Hepatic stellate cell (primary cell): Measurements from ENCODE around the gene SYNJ2.

Experiments
- DNase-seq: peaks from one replicate; pipeline ENCODE4 v3.0.0; 2011; ENCODE audit warnings: low spot score

SYNJ2 gene

GRCh38 chr6:158027590-158028285 lies 46.1 kb downstream of the SYNJ2 start:
- no peak for DNase-seq

GRCh38 chr6:158028421-158028820 lies 46.8 kb downstream of the SYNJ2 start:
- no peak for DNase-seq

GRCh38 chr6:158028876-158029275 lies 47.2 kb downstream of the SYNJ2 start:
- DNase-seq, result no peak

GRCh38 chr6:158029668-158030230 lies 48.1 kb downstream of the SYNJ2 start:
- DNase-seq, result no peak

GRCh38 chr6:158030380-158031300 lies 49.0 kb downstream of the SYNJ2 start:
- no peak for DNase-seq

- peak; percentile 79 for DNase-seq
Observed at GRCh38 chr6:158031381-158032353, 50.0 kb downstream of the SYNJ2 start.

- no peak for DNase-seq
Observed at GRCh38 chr6:158032354-158032733, 50.7 kb downstream of the SYNJ2 start.

GRCh38 chr6:158033077-158033750 lies 51.6 kb downstream of the SYNJ2 start:
- no peak for DNase-seq

- no peak for DNase-seq
Observed at GRCh38 chr6:158033751-158034702, 52.4 kb downstream of the SYNJ2 start.

GRCh38 chr6:158036261-158036660 lies 54.6 kb downstream of the SYNJ2 start:
- DNase-seq, result no peak

GRCh38 chr6:158037021-158037420 lies 55.4 kb downstream of the SYNJ2 start:
- DNase-seq, result no peak

GRCh38 chr6:158037771-158038170 lies 56.1 kb downstream of the SYNJ2 start:
- DNase-seq, result no peak

- DNase-seq, result no peak
Observed at GRCh38 chr6:158038291-158039177, 56.9 kb downstream of the SYNJ2 start.

- no peak for DNase-seq
Observed at GRCh38 chr6:158039178-158039557, 57.5 kb downstream of the SYNJ2 start.

- no peak for DNase-seq
Observed at GRCh38 chr6:158039571-158040050, 57.9 kb downstream of the SYNJ2 start.

- DNase-seq, result peak; percentile 94
Observed at GRCh38 chr6:158040051-158040803, 58.6 kb downstream of the SYNJ2 start.

GRCh38 chr6:158040804-158041347 lies 59.2 kb downstream of the SYNJ2 start:
- DNase-seq, result peak; percentile 77

GRCh38 chr6:158041370-158041769 lies 59.7 kb downstream of the SYNJ2 start:
- DNase-seq, result no peak
